Endothelial cell (in vitro differentiated cells): Measurements from ENCODE around the gene TFIP11. TPM values are rescaled to one million over a fixed set of nuclear protein-coding genes. Genes with fewer than 3 reads are reported as not detected.

Experiments
- DNase-seq: peaks from one replicate; pipeline ENCODE4 v3.0.0; 2021; ENCODE audit warnings: low spot score
- H3K27ac Mint-ChIP-seq: one replicate; pipeline ENCODE4 v1.8.0; 2021; ENCODE audit warnings: mixed read lengths, inconsistent platforms; ENCODE audit not compliant: unreplicated experiment
- H3K27me3 Mint-ChIP-seq: one replicate; pipeline ENCODE4 v1.8.0; 2021; ENCODE audit warnings: mild to moderate bottlenecking, moderate library complexity, mixed read lengths, inconsistent platforms; ENCODE audit not compliant: unreplicated experiment
- H3K36me3 Mint-ChIP-seq: one replicate; pipeline ENCODE4 v1.8.0; 2021; ENCODE audit warnings: mild to moderate bottlenecking, low read depth, mixed read lengths, inconsistent platforms; ENCODE audit not compliant: unreplicated experiment
- H3K4me1 Mint-ChIP-seq: one replicate; pipeline ENCODE4 v1.8.0; 2021; ENCODE audit warnings: mild to moderate bottlenecking, mixed read lengths, inconsistent platforms; ENCODE audit not compliant: unreplicated experiment
- H3K4me3 Mint-ChIP-seq: one replicate; pipeline ENCODE4 v1.8.0; 2021; ENCODE audit warnings: mild to moderate bottlenecking, mixed read lengths, inconsistent platforms; ENCODE audit not compliant: unreplicated experiment
- H3K9me3 Mint-ChIP-seq: one replicate; pipeline ENCODE4 v1.8.0; 2021; ENCODE audit warnings: mixed read lengths, inconsistent platforms; ENCODE audit not compliant: unreplicated experiment
- CTCF ChIP-seq: fragments of 200-600 bp; sonication (generic); IDR thresholded peaks from one replicate; pipeline ENCODE4 v1.5.0; 2021; ENCODE audit warnings: antibody characterized with exemption; ENCODE audit not compliant: unreplicated experiment
- total RNA-seq: library from RNA; stranded (reverse); fragmentation: NEBNext Ultra II Directional; extraction: Animal tissue kit (Norgen Biotek cat#: 25700); gene quantifications from one replicate; pipeline ENCODE4 v1.2.1, GENCODE V29; 2021; ENCODE audit not compliant: unreplicated experiment

TFIP11 gene
- total RNA-seq, 1 donor from 2014 or later = 38.6 TPM

- no peak overlapping the region for H3K4me3 Mint-ChIP-seq
- no peak for DNase-seq
- H3K27me3 Mint-ChIP-seq = peaks cover 1% of the 10 kb centered on the region
- H3K36me3 Mint-ChIP-seq = peaks cover 33% of the 10 kb centered on the region
- H3K9me3 Mint-ChIP-seq = no peaks in the 10 kb centered on the region
- no peak overlapping the region for H3K27ac Mint-ChIP-seq
- H3K4me1 Mint-ChIP-seq = peaks cover 11% of the 10 kb centered on the region
- TF ChIP-seq CTCF = no peak
These were observed 20.1 kb downstream of the TFIP11 start for GRCh38 chr22:26492220-26492619.

DNA sequence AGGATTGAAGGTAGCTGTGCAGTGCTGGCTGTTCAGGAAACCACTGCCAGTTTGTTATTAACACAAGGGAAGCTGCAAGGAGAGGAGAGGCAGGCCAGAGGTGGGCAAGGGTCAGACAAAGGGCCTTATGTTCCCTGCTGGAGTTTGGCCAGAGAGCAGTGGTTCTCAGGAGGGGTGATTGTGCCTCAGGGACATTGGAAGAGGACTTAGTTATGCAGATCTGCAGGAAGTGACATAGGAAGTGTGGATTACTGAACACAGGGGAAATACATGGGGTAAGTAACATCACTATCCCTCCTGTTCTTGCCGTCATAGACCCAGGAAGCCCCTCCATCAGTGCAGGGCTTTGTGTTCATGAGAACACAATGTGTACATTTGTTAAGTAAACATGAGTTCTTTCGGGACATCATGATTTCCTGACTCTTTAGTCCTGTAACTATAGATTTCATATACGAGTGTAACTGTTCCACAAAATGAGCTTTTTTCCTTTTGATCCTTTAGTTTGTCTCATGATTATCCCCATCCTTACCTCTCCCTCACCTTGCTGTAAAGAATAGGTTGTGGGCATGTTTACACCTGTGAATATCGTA, 22.7 kb downstream of the TFIP11 start:
- DNase-seq = no peak
- Mint-ChIP-seq H3K27ac (peak overlapping the region; percentile 82), H3K9me3 (no peaks in the 10 kb centered on the region), H3K4me1 (peaks cover 11% of the 10 kb centered on the region), H3K36me3 (peaks cover 28% of the 10 kb centered on the region), H3K4me3 (no peak overlapping the region), H3K27me3 (no peaks in the 10 kb centered on the region)
- no peak for TF ChIP-seq CTCF

- H3K4me3 Mint-ChIP-seq = no peak overlapping the region
- no peak for TF ChIP-seq CTCF
These were observed 24.3 kb downstream of the TFIP11 start for GRCh38 chr22:26487996-26488395.

DNA sequence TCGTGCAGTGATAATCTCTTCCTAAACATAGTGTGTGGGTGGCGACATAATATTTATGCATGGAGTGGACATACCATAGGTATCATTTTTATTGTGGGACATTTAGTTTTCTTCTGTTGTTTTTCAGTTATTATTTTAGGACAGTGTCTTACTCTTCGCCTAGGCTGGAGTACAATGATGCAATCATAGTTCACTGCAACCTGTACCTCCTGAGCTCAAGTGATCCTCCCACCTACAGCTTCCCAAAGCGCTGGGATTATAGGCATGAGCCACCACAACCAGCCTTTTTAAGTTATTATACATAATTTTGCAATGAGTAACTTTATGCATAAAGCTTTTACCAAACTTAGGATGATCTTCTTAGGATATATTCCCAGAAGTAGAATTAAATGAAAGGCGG, 25.9 kb downstream of the TFIP11 start:
- Mint-ChIP-seq H3K36me3 (peaks cover 23% of the 10 kb centered on the region), H3K4me3 (no peak overlapping the region), H3K27me3 (peaks cover 3% of the 10 kb centered on the region), H3K9me3 (no peaks in the 10 kb centered on the region), H3K4me1 (peaks cover 28% of the 10 kb centered on the region), H3K27ac (no peak overlapping the region)
- DNase-seq = no peak
- no peak for TF ChIP-seq CTCF

More at GRCh38 chr22:26487996-26488395, 24.3 kb downstream of the TFIP11 start:
- H3K27me3 Mint-ChIP-seq = peaks cover 3% of the 10 kb centered on the region
- peaks cover 18% of the 10 kb centered on the region for H3K36me3 Mint-ChIP-seq
- H3K27ac Mint-ChIP-seq = no peak overlapping the region
- H3K9me3 Mint-ChIP-seq = no peaks in the 10 kb centered on the region
- no peak for DNase-seq
- H3K4me1 Mint-ChIP-seq = peaks cover 18% of the 10 kb centered on the region

- Mint-ChIP-seq H3K4me1 (peaks cover 32% of the 10 kb centered on the region), H3K9me3 (no peaks in the 10 kb centered on the region), H3K36me3 (peaks cover 21% of the 10 kb centered on the region), H3K4me3 (no peak overlapping the region), H3K27ac (no peak overlapping the region), H3K27me3 (peaks cover 3% of the 10 kb centered on the region)
- no peak for TF ChIP-seq CTCF
- no peak for DNase-seq
These were observed 26.4 kb downstream of the TFIP11 start for GRCh38 chr22:26485806-26486390.
